NCI-H510A (cell line): Measurements from ENCODE around the gene CIPC.

Experiments
- DNase-seq: peaks from one replicate; lab custom pipeline; 2025; lab: John Stamatoyannopoulos, UW

The CIPC gene

GRCh38 chr14:77069551-77069950, 28.5 kb upstream of the CIPC start:
- no peak for DNase-seq

GRCh38 chr14:77071938-77072388, 26.1 kb upstream of the CIPC start:
- peak; percentile 7 for DNase-seq

GRCh38 chr14:77074969-77075368, 23.1 kb upstream of the CIPC start:
- DNase-seq, result no peak

GRCh38 chr14:77076113-77076631, 21.9 kb upstream of the CIPC start:
- no peak for DNase-seq

- no peak for DNase-seq
Measured at GRCh38 chr14:77077040-77077439, 21.0 kb upstream of the CIPC start.

GRCh38 chr14:77082356-77082755, 15.7 kb upstream of the CIPC start:
- DNase-seq, result no peak

- no peak for DNase-seq
Measured at GRCh38 chr14:77083082-77083481, 15.0 kb upstream of the CIPC start.

- DNase-seq, result no peak
Measured at GRCh38 chr14:77084985-77085384, 13.1 kb upstream of the CIPC start.

- no peak for DNase-seq
Measured at GRCh38 chr14:77085538-77085937, 12.5 kb upstream of the CIPC start.

GRCh38 chr14:77086017-77086727, 11.9 kb upstream of the CIPC start:
- DNase-seq, result peak; percentile 32

- DNase-seq, result no peak
Measured at GRCh38 chr14:77086951-77087350, 11.1 kb upstream of the CIPC start.

- DNase-seq, result no peak
Measured at GRCh38 chr14:77087631-77088030, 10.4 kb upstream of the CIPC start.

GRCh38 chr14:77088219-77088618, 9.8 kb upstream of the CIPC start:
- DNase-seq, result peak; percentile 99

GRCh38 chr14:77088645-77089044, 9.4 kb upstream of the CIPC start:
- DNase-seq, result no peak

- DNase-seq, result no peak
Measured at GRCh38 chr14:77091518-77091917, 6.5 kb upstream of the CIPC start.

GRCh38 chr14:77092676-77093075, 5.4 kb upstream of the CIPC start:
- DNase-seq, result no peak

GRCh38 chr14:77094672-77095284, 3.3 kb upstream of the CIPC start:
- DNase-seq, result peak; percentile 66

GRCh38 chr14:77097006-77097699, 905 bp upstream of the CIPC start:
- no peak for DNase-seq

GRCh38 chr14:77098529-77099353, 683 bp downstream of the CIPC start:
- DNase-seq, result peak; percentile 15

- DNase-seq, result no peak
Measured at GRCh38 chr14:77099425-77100167, 1.5 kb downstream of the CIPC start.

- no peak for DNase-seq
Measured at GRCh38 chr14:77100961-77101360, 2.9 kb downstream of the CIPC start.
